Left lung (tissue), 10 donors: ENCODE measurements around the gene SYNGR4. TPM values are rescaled to one million over a fixed set of nuclear protein-coding genes. Genes with fewer than 3 reads are reported as not detected.

Experiments used
- ATAC-seq: fragments of 200-7000 bp; cut with Tn5 transposase; one replicate; pipeline ENCODE4 v1.9.1; 2020; ENCODE audit warnings: moderate library complexity
- DNase-seq, 4 donors: peaks; one replicate each; pipeline ENCODE4 v3.0.0-alpha.2; 2013 to 2020
- H3K27ac ChIP-seq, 2 donors: fragments of 200-600 bp; sonication (generic) in 1 of 2; one replicate each; pipeline versions ENCODE4 v1.5.0 to v1.8.0; 2020 to 2021
- H3K27me3 ChIP-seq, 2 donors: fragments of 200-600 bp; sonication (generic) in 1 of 2; one replicate each; pipeline versions ENCODE4 v1.5.0 to v1.8.0; 2020 to 2021
- H3K36me3 ChIP-seq, 2 donors: fragments of 200-600 bp; sonication (generic) in 1 of 2; one replicate each; pipeline versions ENCODE4 v1.5.0 to v1.8.0; 2020 to 2021
- H3K4me1 ChIP-seq, 2 donors: fragments of 200-600 bp; one replicate each; pipeline ENCODE4 v1.8.0; 2021
- H3K4me3 ChIP-seq, 2 donors: fragments of 200-600 bp; sonication (generic) in 1 of 2; one replicate each; pipeline versions ENCODE4 v1.5.0 to v1.8.0; 2020 to 2021; ENCODE audit warnings: mild to moderate bottlenecking in 1 of 2
- H3K9me3 ChIP-seq, 2 donors: fragments of 200-600 bp; sonication (generic) in 1 of 2; one replicate each; pipeline versions ENCODE4 v1.5.0 to v1.8.0; 2020 to 2021
- CTCF ChIP-seq, 2 donors: fragments of 200-600 bp; sonication (generic) in 1 of 2; IDR thresholded peaks; one replicate each; pipeline versions ENCODE4 v1.5.0 to v1.8.0; 2021; ENCODE audit warnings: antibody characterized with exemption in 2 of 2
- intact Hi-C, 2 donors: fragments of 100-400 bp; cut with DNase I; formaldehyde crosslinking; loops; one replicate each; pipeline versions ENCODE4 v1.11.2 to v1.14.2; 2022
- polyA plus RNA-seq, 6 donors: library from polyadenylated mRNA; unstranded; fragments of 120-200 nt; gene quantifications; one replicate each; pipeline ENCODE4 v1.2.1, GENCODE V29; 2013; ENCODE audit not compliant: insufficient read length in 6 of 6
- total RNA-seq, 2 donors: library from RNA; stranded (reverse); fragmentation: NEBNext Ultra II Directional; extraction: Animal tissue kit (Norgen Biotek cat#: 25700); gene quantifications; one replicate each; pipeline ENCODE4 v1.2.1, GENCODE V29; 2021
- donor health status: DM: no; HTN: yes; CAD: no.
- donor health status: DM: no; HTN: no; CAD: no.

Gene SYNGR4
- total and polyA plus RNA-seq, 8 donors = 0.14 to 0.65 TPM; not detected in 6

GRCh38 chr19:48379058-48379457 is 14.9 kb downstream of the SYNGR4 start:
- no peak for TF ChIP-seq CTCF (IDR thresholded peaks at IDR 0.05)
- no peaks in the 10 kb centered on the region for H3K9me3 ChIP-seq
- no peak for DNase-seq
- no peak for ATAC-seq
- no peak overlapping the region for H3K4me3 ChIP-seq
- no peaks in the 10 kb centered on the region for H3K27me3 ChIP-seq
- intact Hi-C loops = no loop called here
- peaks cover 0 to 6% of the 10 kb centered on the region in 2 donors for H3K4me1 ChIP-seq
- H3K27ac ChIP-seq = no peak overlapping the region
- peaks cover 0 to 30% of the 10 kb centered on the region in 2 donors for H3K36me3 ChIP-seq

GRCh38 chr19:48381178-48381950 is 17.2 kb downstream of the SYNGR4 start:
- Histone ChIP-seq H3K36me3 (peaks cover 0 to 53% of the 10 kb centered on the region in 2 donors), H3K9me3 (no peaks in the 10 kb centered on the region), H3K4me1 (peaks cover 0 to 6% of the 10 kb centered on the region in 2 donors), H3K4me3 (no peak overlapping the region), H3K27ac (no peak overlapping the region), H3K27me3 (no peaks in the 10 kb centered on the region)
- intact Hi-C loops = no loop called here
- DNase-seq (no peak), ATAC-seq (no peak)
- TF ChIP-seq CTCF (IDR thresholded peaks at IDR 0.05) = no peak

- Histone ChIP-seq H3K9me3 (no peaks in the 10 kb centered on the region), H3K36me3 (peaks cover 0 to 62% of the 10 kb centered on the region in 2 donors), H3K27me3 (no peaks in the 10 kb centered on the region), H3K27ac (no peak overlapping the region), H3K4me3 (no peak overlapping the region), H3K4me1 (peaks cover 0 to 6% of the 10 kb centered on the region in 2 donors)
- intact Hi-C loops = no loop called here
- no peak for ATAC-seq
- DNase-seq = no peak
- no peak for TF ChIP-seq CTCF (IDR thresholded peaks at IDR 0.05)
These were observed 18.1 kb downstream of the SYNGR4 start for GRCh38 chr19:48382286-48382685.

- ATAC-seq (no peak), DNase-seq (peak in 1 of 4 donors; percentile 1)
- peaks cover 0 to 85% of the 10 kb centered on the region in 2 donors for H3K36me3 ChIP-seq
- H3K4me3 ChIP-seq = no peak overlapping the region
- no peaks in the 10 kb centered on the region for H3K9me3 ChIP-seq
- no peak overlapping the region for H3K27ac ChIP-seq
- H3K27me3 ChIP-seq = no peaks in the 10 kb centered on the region
- H3K4me1 ChIP-seq = peaks cover 0 to 9% of the 10 kb centered on the region in 2 donors
- intact Hi-C loops = no loop called here
- no peak for TF ChIP-seq CTCF (IDR thresholded peaks at IDR 0.05)
These were observed 21.4 kb downstream of the SYNGR4 start for GRCh38 chr19:48385461-48386087.

GRCh38 chr19:48386981-48387380 is 22.8 kb downstream of the SYNGR4 start:
- DNase-seq = no peak
- no peak for ATAC-seq
- H3K36me3 ChIP-seq = peaks cover 0 to 76% of the 10 kb centered on the region in 2 donors
- H3K27ac ChIP-seq = no peak overlapping the region
- peaks cover 0 to 9% of the 10 kb centered on the region in 2 donors for H3K4me1 ChIP-seq
- intact Hi-C loops = no loop called here
- no peaks in the 10 kb centered on the region for H3K27me3 ChIP-seq
- H3K4me3 ChIP-seq = no peak overlapping the region
- no peaks in the 10 kb centered on the region for H3K9me3 ChIP-seq
- no peak for TF ChIP-seq CTCF (IDR thresholded peaks at IDR 0.05)
